Measurements from ENCODE around the gene ATXN7.

ATXN7 gene, protein sequence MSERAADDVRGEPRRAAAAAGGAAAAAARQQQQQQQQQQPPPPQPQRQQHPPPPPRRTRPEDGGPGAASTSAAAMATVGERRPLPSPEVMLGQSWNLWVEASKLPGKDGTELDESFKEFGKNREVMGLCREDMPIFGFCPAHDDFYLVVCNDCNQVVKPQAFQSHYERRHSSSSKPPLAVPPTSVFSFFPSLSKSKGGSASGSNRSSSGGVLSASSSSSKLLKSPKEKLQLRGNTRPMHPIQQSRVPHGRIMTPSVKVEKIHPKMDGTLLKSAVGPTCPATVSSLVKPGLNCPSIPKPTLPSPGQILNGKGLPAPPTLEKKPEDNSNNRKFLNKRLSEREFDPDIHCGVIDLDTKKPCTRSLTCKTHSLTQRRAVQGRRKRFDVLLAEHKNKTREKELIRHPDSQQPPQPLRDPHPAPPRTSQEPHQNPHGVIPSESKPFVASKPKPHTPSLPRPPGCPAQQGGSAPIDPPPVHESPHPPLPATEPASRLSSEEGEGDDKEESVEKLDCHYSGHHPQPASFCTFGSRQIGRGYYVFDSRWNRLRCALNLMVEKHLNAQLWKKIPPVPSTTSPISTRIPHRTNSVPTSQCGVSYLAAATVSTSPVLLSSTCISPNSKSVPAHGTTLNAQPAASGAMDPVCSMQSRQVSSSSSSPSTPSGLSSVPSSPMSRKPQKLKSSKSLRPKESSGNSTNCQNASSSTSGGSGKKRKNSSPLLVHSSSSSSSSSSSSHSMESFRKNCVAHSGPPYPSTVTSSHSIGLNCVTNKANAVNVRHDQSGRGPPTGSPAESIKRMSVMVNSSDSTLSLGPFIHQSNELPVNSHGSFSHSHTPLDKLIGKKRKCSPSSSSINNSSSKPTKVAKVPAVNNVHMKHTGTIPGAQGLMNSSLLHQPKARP

DNA sequence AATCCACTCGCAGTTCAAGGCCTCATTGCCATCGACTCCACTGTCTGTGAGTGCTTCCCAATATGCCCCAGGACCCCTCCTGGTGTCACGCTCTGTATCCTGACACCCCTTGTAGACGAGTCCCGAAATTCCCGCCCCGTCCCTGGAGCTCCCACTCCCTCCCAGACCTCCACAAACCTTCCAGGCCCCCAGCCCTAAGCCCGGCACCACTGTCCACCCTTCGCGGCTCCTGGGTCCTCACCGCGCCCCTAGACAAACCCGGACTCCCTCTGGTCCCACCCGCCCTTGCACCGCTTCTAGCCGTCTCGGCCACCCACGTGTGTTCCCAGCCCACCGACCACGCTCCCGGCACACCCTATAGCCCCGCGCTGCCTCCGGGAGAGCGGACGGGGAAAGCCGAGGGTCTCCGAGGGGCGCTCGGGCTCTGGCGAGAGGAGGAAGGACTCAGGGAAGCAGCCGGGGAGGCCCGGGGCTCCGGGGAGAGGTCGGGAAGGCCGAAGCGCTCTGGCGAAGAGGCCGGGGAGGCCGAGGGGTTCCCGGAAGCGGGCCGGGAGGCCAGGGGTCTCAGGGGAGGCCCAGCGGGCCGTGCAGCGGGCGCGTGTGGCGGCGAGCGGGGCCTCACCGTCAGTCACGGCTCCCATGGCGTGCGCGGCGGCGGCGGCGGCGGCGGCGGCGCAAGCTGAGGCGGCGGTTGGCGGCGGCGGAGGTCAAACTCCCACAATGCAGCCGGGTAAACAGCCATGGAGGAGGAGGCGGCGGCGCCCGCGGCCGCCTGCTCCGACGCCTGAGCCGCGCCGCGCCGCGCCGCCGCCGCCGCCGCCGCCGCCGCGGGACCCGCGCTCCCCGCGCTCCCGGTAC, at the start of gene ATXN7, which contains the start of gene THOC7:
Gene ATXN7, plus strand, starts transcription at position 718 of the 858 bp plus-strand sequence. CDS start 48,732 bp downstream, outside the sequence.
Gene THOC7, minus strand, starts transcription at position 656 of the 858 bp plus-strand sequence. Its CDS starts 15 bp downstream, at position 641.
- Mint-ChIP-seq H3K4me1 (peaks cover 54% of the 10 kb centered on the region), H3K36me3 (peaks cover 27% of the 10 kb centered on the region), H3K27ac (peak within 1 kb of the TSS; percentile 93), H3K9me3 (no peaks in the 10 kb centered on the region), H3K27me3 (no peaks in the 10 kb centered on the region), H3K4me3 (peak within 1 kb of the TSS; percentile 82)
- CTCF ChIA-PET, result no interaction called here
- peak; percentile 75 for DNase-seq

DNA sequence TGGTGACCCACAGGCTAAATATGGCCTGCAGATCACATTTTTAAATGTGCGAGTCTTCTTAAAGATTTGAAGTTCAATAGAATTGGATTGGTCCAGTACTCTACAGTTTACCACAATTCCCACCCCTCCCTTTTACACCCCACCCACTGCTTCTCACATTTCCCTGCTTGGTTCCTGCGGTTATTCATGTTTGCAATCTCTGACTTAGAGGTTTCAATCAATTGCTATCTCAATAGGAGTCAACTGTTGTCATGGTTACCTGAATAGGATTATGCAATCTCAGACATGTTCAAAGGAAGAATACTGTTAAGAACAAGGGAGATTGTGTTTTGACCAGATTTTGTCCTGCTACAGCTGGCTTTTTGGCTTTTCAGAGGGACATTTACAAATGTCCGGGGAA, 49.4 kb upstream of the ATXN7 start:
- CTCF ChIA-PET, result no interaction called here

DNA sequence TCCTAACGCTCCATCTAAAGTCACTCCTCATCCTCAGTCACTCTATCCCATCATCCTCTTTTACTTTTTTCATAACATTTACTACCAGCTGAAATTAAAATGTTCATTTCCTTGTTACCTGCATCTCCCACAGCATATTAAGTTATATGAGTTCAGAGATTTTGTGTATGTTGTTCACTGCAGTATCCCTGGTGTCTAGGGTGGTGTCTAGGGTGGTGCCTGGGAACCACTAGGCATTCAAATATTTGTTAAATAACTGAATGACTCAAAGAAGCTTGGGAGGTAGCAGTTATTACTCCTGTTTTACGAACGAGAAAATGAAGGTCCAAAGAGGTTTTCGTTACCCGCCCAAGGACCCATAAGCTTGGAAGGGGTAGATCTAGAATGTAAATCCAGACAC, 46.4 kb upstream of the ATXN7 start:
- H3K27me3 Mint-ChIP-seq, result no peaks in the 10 kb centered on the region
- H3K27ac Mint-ChIP-seq, result no peak overlapping the region
- DNase-seq, result no peak
- H3K4me3 Mint-ChIP-seq, result no peak overlapping the region
- H3K9me3 Mint-ChIP-seq, result no peaks in the 10 kb centered on the region
- no peaks in the 10 kb centered on the region for H3K4me1 Mint-ChIP-seq
- H3K36me3 Mint-ChIP-seq, result no peaks in the 10 kb centered on the region
- CTCF ChIA-PET, result interaction anchor here (1.0 to 6.6 kb wide), 5 partner anchors 10 to 467 kb away, joined by 3 to 68 read pairs (median 4); no protein-coding TSS in a partner anchor

More for the DNA sequence above, 49.4 kb upstream of the ATXN7 start:
- Mint-ChIP-seq H3K9me3 (no peaks in the 10 kb centered on the region), H3K4me3 (no peak overlapping the region), H3K4me1 (no peaks in the 10 kb centered on the region), H3K27me3 (no peaks in the 10 kb centered on the region), H3K36me3 (no peaks in the 10 kb centered on the region), H3K27ac (no peak overlapping the region)
- no peak for DNase-seq

DNA sequence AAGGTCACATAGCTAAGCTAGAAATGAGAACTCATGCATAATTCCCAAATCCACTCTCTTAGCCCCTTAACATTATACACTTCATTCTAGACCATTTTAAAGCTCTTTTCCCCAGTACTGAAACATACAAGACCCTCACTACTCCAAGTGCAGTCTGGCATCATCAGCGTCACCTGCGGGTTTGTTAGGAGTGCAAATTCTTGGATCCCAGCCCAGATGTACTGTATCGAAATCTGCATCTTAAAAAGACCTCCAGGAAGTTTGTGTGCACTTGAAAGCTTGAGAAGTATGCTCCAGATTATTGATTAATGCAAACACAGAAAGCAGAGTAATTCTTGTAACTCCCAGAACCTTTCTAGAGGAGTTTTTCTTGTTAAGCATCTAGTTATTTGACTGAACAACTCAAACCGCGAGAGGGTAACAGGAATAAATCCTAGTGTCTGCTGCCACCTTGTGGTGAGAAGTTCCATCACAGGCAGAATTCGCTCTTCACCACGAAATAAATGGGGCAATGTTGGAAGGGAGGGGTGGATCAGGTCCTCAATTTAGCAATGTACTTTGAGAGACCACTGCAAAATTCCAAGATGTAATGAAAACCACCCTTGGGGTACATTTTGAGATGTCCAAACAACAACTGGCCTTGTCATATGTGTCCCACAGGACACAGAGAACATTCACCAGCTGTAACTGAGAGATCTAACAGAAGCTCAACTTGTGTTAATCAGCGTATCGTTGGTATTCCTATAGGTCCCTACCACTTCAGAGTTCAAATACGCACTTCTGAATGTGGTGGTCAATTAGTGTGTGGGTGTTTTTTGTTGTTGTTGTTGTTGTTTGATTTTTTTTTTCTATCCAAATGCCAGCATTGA, 45.2 kb upstream of the ATXN7 start:
- no peaks in the 10 kb centered on the region for H3K36me3 Mint-ChIP-seq
- H3K4me1 Mint-ChIP-seq, result no peaks in the 10 kb centered on the region
- no peak overlapping the region for H3K4me3 Mint-ChIP-seq
- DNase-seq, result peak; percentile 69
- CTCF ChIA-PET, result interaction anchor here (0.7 to 6.6 kb wide), 9 partner anchors 11 to 1576 kb away, joined by 3 to 68 read pairs (median 4); no protein-coding TSS in a partner anchor
- no peaks in the 10 kb centered on the region for H3K9me3 Mint-ChIP-seq
- no peak overlapping the region for H3K27ac Mint-ChIP-seq
- H3K27me3 Mint-ChIP-seq, result no peaks in the 10 kb centered on the region

DNA sequence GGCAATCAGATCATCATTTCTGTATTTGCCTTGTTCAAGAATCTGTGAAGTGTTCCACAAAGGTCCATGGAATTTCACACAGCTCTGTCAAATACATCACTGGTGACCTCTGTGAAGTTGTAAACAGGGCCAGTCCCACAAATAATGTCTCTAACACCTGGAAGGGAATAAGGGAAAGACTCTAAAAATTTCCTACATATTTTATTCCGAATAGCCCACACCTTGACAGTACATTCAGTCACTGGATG, 44.6 kb upstream of the ATXN7 start, which contains the start of gene C3orf49:
Gene C3orf49, plus strand, starts transcription at position 149 of the 248 bp plus-strand sequence. CDS start 173 bp downstream, outside the sequence.
- no peaks in the 10 kb centered on the region for H3K9me3 Mint-ChIP-seq
- no peaks in the 10 kb centered on the region for H3K27me3 Mint-ChIP-seq
- DNase-seq, result no peak
- H3K4me1 Mint-ChIP-seq, result no peaks in the 10 kb centered on the region
- CTCF ChIA-PET, result interaction anchor here (0.7 to 6.6 kb wide), 7 partner anchors 10 to 1576 kb away, joined by 3 to 68 read pairs (median 4); no protein-coding TSS in a partner anchor
- H3K27ac Mint-ChIP-seq, result no peak within 1 kb of the TSS
- H3K36me3 Mint-ChIP-seq, result no peaks in the 10 kb centered on the region
- H3K4me3 Mint-ChIP-seq, result no peak within 1 kb of the TSS

DNA sequence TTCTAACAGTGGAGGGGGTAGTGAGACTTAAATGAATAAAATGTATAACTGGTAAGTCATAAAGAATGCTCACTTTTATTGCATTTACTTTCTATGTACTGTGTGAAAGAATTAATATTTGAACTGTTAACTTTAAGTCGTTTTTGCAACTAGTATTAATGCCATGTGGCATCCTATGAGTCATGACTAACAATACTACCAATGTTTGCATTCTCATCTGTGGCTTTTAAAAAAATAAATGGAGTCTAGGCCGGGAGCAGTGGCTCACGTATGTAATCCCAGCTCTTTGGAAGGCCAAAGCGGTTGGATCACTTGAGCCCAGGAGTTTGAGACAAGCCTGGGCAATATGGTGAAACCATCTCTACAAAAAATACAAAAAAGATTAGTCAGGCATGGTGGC, 39.4 kb upstream of the ATXN7 start:
- H3K36me3 Mint-ChIP-seq, result peaks cover 6% of the 10 kb centered on the region
- H3K27me3 Mint-ChIP-seq, result no peaks in the 10 kb centered on the region
- H3K9me3 Mint-ChIP-seq, result no peaks in the 10 kb centered on the region
- H3K4me3 Mint-ChIP-seq, result no peak overlapping the region
- CTCF ChIA-PET, result no interaction called here
- no peak for DNase-seq
- no peaks in the 10 kb centered on the region for H3K4me1 Mint-ChIP-seq
- H3K27ac Mint-ChIP-seq, result no peak overlapping the region

DNA sequence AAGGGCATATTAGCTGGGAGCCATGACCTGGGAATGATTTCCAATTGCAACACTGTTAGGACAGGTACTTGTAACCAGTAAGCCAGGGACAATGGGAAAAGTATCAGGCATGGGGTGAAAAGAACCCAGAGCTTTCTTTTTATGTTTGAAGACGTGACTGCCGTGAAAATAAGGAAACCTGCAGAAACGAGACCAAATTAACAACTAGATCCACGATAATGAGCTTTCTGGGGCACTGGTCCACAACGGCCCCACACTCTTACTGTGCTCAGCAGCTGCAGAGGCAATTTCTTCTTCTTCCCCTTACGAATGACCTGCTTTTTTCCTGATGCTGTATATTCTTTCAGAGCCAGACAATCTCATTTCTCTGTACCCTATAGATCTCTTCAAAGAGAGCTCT, 33.1 kb upstream of the ATXN7 start:
- CTCF ChIA-PET, result interaction anchor here (2.3 kb wide), 1 partner anchor 12 kb away, joined by 6 read pairs; the partner anchor contains the start of gene C3orf49
- peaks cover 27% of the 10 kb centered on the region for H3K36me3 Mint-ChIP-seq
- H3K27me3 Mint-ChIP-seq, result no peaks in the 10 kb centered on the region
- H3K9me3 Mint-ChIP-seq, result no peaks in the 10 kb centered on the region
- no peak overlapping the region for H3K4me3 Mint-ChIP-seq
- no peak overlapping the region for H3K27ac Mint-ChIP-seq
- H3K4me1 Mint-ChIP-seq, result no peaks in the 10 kb centered on the region
- DNase-seq, result no peak

DNA sequence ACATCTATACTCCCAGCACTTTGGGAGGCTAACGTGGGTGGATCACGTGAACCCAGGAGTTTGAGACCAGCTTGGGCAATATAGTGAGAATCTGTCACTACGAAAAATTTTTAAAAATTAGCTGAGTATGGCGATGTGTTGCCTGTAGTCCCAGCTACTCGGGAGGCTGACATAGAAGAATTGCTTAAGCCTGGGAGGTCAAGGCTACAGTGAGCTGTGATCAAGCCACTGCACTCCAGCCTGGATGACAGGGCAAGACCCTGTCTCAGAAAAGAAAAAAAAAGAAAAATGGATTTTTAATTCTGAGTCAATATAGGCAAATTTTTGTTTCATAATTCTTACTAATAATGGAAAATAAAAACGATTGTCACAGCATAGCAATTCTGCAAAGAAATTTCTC, 31.3 kb upstream of the ATXN7 start:
- no peak for DNase-seq
- CTCF ChIA-PET, result interaction anchor here (0.9 kb wide), 1 partner anchor 19 kb away, joined by 3 read pairs; no protein-coding TSS in a partner anchor

DNA sequence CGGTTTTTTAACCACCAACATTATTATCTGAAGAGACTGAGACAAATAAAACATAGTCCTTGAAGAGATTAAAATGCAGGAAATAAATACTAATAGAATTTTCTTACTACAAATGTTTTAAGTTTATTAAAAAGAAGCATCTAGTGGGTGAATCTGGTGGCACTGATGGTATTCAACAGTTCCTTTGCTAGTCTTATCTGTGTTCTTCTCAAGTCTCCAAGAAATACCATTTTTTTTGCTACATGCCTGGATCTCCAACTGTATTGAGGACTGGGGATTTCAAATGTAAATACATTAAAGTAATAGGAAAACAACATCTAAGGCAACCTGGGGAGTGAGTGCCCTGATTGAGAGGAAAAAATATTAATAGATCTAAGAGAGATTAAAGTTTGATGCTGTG, 22.0 kb upstream of the ATXN7 start:
- Mint-ChIP-seq H3K4me1 (no peaks in the 10 kb centered on the region), H3K4me3 (no peak overlapping the region), H3K9me3 (no peaks in the 10 kb centered on the region), H3K36me3 (peaks cover 16% of the 10 kb centered on the region), H3K27me3 (no peaks in the 10 kb centered on the region), H3K27ac (no peak overlapping the region)
- CTCF ChIA-PET, result no interaction called here
- DNase-seq, result no peak

More for the DNA sequence above, 31.3 kb upstream of the ATXN7 start:
- Mint-ChIP-seq H3K4me1 (no peaks in the 10 kb centered on the region), H3K27ac (no peak overlapping the region), H3K27me3 (no peaks in the 10 kb centered on the region), H3K36me3 (peaks cover 29% of the 10 kb centered on the region), H3K4me3 (no peak overlapping the region), H3K9me3 (no peaks in the 10 kb centered on the region)

DNA sequence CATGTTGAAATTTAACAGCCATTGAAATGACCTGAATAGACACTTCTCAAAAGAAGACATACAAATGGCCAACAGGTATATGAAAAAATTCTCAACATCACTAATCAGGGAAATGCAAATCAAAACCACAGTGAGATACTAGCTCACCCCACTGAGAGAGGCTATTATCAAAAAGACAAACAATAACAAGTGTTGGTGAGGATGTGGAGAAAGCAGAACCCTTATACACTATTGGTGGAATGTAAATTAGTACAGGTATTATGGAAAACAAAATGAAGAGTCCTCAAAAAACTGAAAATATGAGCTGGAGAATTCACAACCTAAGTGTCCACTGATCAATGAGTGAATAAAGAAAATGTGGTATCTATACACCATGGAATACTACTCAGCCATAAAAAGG, 21.5 kb upstream of the ATXN7 start:
- Mint-ChIP-seq H3K27ac (no peak overlapping the region), H3K27me3 (no peaks in the 10 kb centered on the region), H3K36me3 (peaks cover 16% of the 10 kb centered on the region), H3K4me3 (no peak overlapping the region), H3K4me1 (no peaks in the 10 kb centered on the region), H3K9me3 (no peaks in the 10 kb centered on the region)
- CTCF ChIA-PET, result interaction anchor here (0.6 kb wide), 1 partner anchor 58 kb away, joined by 3 read pairs; no protein-coding TSS in a partner anchor
- no peak for DNase-seq

DNA sequence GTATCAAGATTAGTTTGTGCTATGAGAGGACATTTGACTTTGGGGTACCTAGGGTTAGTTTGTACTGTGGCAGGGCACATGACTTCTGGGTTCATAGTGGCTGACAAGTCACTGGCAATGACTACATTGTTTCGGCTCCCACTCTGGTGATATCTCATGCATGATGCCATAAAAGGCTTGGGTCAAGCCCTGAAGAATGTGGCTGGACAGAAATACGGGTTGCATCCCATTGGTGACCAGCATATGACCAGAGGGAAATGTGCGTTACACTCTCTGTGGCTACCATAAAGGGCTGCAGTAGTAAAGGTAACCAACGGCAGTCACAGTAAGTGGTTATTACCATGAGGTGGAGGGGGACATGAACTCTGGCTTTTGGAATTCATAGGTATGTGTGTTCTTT, 18.5 kb upstream of the ATXN7 start:
- H3K4me1 Mint-ChIP-seq, result no peaks in the 10 kb centered on the region
- CTCF ChIA-PET, result no interaction called here
- H3K27me3 Mint-ChIP-seq, result no peaks in the 10 kb centered on the region
- H3K9me3 Mint-ChIP-seq, result no peaks in the 10 kb centered on the region
- H3K36me3 Mint-ChIP-seq, result peaks cover 17% of the 10 kb centered on the region
- no peak overlapping the region for H3K27ac Mint-ChIP-seq
- no peak overlapping the region for H3K4me3 Mint-ChIP-seq
- no peak for DNase-seq

DNA sequence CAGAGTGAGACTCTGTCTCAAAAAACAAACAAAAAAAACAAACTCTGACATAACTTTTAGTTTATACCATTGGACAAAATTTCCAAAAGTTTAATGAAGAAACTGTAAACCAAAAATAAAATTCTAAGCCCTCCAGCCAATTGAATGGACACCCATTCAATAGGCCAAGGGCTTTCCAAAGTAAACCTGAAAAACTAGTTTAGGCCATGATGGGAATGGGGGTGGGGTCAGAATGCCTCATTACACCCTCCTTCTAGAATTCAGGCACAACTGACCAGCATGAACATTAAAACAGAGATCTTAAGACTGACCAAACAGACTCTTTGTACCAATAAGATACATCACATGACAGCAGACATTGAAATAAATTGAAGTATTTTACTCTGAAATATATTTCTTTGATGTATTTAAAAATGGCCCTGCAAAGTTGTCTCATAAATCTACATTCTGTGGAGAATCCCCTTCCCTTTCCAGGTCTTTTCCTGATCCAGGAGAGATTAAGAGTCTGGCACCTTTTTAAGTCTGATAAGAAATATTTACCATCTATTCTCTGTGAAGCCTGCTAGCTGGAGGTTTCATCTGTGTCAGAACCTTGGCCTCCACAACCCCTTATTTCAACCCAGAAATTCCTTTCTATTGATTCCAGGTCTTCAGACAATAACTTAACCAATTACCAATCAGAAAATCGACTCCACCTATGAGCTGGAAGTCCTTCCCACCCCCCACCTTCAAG, 15.8 kb upstream of the ATXN7 start:
- H3K4me3 Mint-ChIP-seq, result no peak overlapping the region
- no peaks in the 10 kb centered on the region for H3K9me3 Mint-ChIP-seq
- no peak for DNase-seq
- H3K27me3 Mint-ChIP-seq, result no peaks in the 10 kb centered on the region
- CTCF ChIA-PET, result no interaction called here
- no peak overlapping the region for H3K27ac Mint-ChIP-seq
- no peaks in the 10 kb centered on the region for H3K4me1 Mint-ChIP-seq
- H3K36me3 Mint-ChIP-seq, result peaks cover 19% of the 10 kb centered on the region
